Esophagus mucosa (tissue), 1 donor: ENCODE data around the gene SLC26A2. TPM values are rescaled to one million over a fixed set of nuclear protein-coding genes. Genes with fewer than 3 reads are reported as not detected.

Source experiments
- total RNA-seq: library from RNA; stranded (reverse); gene quantifications from one replicate; pipeline ENCODE4 v1.2.4, GENCODE V29; 2023
- donor health status: DM: yes; HTN: yes; CAD: no.

Gene SLC26A2
- total RNA-seq, 1 donor from 2014 or later = 8.9 TPM

Other genes with a start within 250 kb of the SLC26A2 start
- 8.8 TPM for gene PPARGC1B, start 230.4 kb upstream of the SLC26A2 start, total RNA-seq
- gene PDE6A, start 16.0 kb upstream of the SLC26A2 start, total RNA-seq = 0.48 TPM
- 2.6 TPM for gene TIGD6, start 39.9 kb downstream of the SLC26A2 start, total RNA-seq
- 13.4 TPM for gene HMGXB3, start 40.0 kb downstream of the SLC26A2 start, total RNA-seq
- 2.7 TPM for gene CSF1R, start 125.8 kb downstream of the SLC26A2 start, total RNA-seq
- gene PDGFRB, start 195.1 kb downstream of the SLC26A2 start, total RNA-seq = 11.5 TPM
- not detected for gene CDX1, start 206.0 kb downstream of the SLC26A2 start, total RNA-seq
- gene SLC6A7, start 229.3 kb downstream of the SLC26A2 start, total RNA-seq = not detected